GM12892 (cell line): ENCODE measurements around the gene CACNA2D1.

Experiments used
- POLR2AphosphoS5 ChIP-seq: IDR thresholded peaks from 2 replicates; pipeline ENCODE4 v1.6.1; 2011; ENCODE audit warnings: low read depth, low read length, control low read depth
- TAF1 ChIP-seq: IDR thresholded peaks from 2 replicates; pipeline ENCODE4 v1.6.1; 2011; ENCODE audit warnings: low read depth, mild to moderate bottlenecking, control low read depth, low read length, borderline replicate concordance

DNA sequence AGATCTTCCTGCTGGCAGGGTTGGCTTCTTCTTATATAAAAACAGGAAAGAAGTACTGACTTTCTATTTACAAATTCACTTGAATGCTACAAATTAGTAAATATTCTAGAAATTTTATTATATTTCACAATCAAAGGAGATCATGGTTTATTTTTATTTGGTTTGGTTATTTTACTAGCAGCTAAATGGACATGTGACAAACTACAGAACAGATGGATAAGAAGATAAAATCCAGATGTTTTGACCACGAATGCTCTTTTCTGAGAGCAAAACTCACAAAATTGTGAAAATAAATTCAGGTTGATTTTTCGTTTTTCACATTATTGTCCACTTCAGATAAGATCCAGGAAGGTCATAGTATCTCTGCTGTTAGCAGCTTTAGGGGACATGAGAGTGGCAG lies 55.4 kb downstream of the CACNA2D1 start:
- TF ChIP-seq POLR2AphosphoS5, result no peak
- TF ChIP-seq TAF1, result no peak
